ENCODE results near the gene ACOXL.

- no peak for TF ChIP-seq EZH2 (IDR thresholded peaks at IDR 0.05; ENCODE audit: insufficient read depth, poor library complexity, severe bottlenecking)
- TF ChIP-seq EZH2phosphoT487 (IDR thresholded peaks at IDR 0.05; ENCODE audit: insufficient read depth, low read depth) = no peak
These were observed 226.8 kb downstream of the ACOXL start for GRCh38 chr2:110959198-110959597.
